ENCODE data around the gene NPC1. TPM values are rescaled to one million over a fixed set of nuclear protein-coding genes. Genes with fewer than 3 reads are reported as not detected.
"Not testable (repeated sequence)": the region's sequence is repeated elsewhere in the genome, so short reads cannot be mapped to it uniquely, and the experiment has no call there.

The NPC1 gene
- total RNA-seq, 1 donor from 2014 or later: 106 TPM

DNA sequence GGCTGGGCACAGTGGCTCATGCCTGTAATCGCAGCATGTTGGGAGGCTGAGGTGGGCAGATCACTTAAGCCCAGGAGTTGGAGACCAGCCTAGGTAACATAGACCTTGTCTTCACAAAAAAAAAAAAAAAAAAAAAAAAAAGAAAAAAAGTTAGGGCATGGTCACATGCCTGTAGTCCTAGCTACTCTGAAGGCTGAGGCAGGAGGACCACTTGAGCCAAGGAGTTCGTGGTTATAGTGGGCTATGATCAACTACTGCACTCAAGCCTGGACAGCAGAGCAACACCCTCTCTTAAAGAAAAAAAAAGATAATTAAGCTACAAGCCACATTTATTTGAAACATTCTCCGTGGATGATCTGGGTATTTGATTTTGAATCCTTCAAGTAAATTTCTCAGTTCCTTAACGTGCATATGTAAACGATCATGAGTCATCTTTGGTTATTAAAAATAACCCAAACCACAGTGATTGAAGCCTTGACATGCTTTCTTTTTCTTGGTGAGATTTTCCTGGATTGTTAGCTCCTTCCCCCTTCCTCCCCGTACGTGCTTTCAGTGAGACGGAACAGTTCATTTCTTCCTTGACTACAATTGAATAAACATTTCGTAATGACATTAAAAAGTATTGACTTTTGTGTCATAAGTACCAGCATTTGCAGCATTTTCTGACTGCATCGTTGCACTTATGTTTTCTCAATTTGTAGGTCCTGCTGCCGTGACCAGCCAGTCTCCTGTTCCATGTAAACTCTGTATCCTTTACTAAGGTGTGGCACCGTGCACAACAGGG is 62.7 kb downstream of the NPC1 start:
- peak; percentile 36 for DNase-seq (ENCODE audit: low read depth)

DNA sequence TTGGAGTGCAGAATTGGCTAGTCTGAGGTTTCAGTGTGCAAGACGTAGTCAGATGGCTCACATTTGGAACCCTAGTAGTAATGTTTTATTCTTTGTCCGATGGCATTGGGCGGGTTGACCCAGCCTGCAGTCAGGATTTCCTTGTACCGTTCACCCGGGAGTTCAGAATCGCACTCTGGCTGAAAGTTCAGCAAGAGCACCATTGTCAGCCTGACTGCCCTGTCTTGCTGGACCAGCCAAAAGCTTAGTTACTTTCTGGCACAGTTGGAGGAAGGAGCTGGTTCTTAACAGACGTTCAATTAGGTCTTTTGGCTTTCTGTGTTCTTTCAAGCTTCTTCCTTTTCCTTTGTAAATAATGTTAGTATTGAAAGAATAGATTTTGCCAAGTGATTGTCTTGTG is 64.4 kb downstream of the NPC1 start:
- no peak for DNase-seq (ENCODE audit: low read depth)

DNA sequence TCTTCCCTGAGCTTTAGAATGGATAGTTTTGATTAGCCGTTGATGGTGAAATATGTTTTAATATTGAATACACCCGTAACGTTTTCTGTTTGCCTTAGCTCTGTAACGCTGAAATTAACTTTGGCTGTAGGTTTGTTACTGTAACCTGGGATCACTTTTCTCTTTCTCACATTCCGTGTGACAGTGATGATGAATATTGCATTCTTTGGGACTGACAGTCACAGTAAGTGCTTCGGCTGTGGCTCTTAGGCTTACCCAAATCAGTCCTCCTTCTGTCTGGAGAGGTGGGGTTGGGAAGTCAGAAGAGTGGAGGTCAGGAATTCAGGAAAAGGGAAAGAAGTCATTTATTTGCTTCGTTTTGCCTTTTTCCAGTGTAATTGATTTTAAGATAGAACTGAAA is 65.0 kb downstream of the NPC1 start:
- DNase-seq (ENCODE audit: low read depth): no peak

DNA sequence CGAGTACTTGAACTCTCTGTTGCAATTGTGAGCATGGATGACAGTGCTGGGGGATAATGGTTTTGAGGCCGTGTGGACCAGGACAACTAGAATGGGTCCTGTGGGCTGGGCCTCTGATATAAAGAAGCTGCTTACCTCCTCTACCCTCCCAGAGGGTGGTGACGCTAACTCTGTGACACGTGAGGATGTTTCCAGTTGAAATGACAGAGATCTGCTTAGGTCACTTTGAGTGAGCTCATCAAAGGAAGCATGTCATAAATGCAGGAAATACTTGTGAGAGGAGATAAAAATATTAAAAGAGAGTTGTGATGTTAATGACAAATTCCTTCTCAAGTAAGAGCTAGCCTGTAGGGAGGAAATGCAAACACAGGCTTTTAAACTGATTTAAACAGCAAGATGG is 66.6 kb downstream of the NPC1 start:
- no peak for DNase-seq (ENCODE audit: low read depth)

DNA sequence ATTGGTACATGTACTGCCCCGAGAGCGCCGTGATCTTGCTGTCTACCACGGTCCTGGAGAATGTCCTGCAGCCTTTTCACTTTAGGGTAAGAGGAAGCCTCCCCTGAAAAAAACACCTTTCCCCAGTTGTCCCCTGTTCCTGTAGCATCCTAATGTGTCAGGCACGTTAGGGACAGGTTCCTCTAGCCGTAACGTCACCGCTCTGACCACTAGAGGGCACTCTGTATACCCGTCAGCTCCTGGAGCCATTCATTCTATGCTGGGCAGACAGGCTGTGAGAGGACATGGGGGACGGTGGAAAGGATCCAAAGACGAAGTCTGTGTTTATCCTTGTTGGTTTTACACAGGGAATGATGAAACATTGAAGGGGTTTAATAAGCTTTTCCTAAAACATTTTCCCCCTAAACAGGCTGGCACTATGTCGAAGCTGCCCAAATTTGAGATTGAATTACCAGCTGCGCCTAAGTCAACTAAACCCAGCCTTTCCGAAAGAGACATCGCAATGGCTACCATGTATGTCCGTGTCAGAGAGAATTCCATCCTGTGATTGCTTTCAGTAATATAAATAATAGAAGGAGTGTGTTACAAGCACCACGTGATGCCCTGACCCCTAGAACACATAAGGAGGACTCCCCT is 70.3 kb downstream of the NPC1 start:
- peak; percentile 69 for DNase-seq (ENCODE audit: low read depth)

DNA sequence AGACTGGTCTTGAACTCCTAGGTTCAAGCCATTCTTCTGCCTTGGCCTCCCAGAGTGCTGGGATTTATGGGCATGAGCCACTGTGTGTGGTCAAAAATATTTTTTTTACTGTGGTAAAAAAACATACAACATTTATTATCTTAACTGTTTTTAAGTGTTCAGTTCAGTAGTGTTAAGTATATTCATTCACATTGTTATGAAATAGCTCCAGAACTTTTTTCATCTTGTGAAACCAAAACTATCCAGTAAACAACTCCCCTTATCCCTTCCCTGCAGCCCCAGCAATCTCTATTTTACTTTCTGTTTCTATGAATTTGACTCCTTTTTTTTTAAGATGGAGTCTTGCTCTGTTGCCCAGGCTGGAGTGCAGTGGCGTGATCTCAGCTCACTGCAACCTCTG is 73.7 kb downstream of the NPC1 start:
- DNase-seq (ENCODE audit: low read depth): no peak

DNA sequence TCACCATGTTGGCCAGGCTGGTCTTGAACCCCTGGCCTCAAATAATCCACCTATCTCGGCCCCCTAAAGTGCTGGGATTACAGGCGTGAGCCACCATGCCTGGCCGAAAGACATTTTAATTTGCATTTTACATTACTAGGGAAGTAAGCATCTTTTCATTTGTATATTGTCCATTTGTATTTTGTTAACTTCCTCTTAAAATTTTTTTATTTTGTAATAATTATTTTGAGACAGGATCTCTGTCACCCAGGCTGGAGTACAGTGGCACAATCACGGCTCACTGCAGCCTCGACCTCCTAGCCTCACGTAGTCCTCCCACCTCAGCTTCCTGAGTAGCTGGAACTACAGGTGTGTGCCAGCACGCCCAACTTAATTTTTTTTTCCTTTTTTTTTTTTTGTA is 74.1 kb downstream of the NPC1 start:
- DNase-seq (ENCODE audit: low read depth): not testable (repeated sequence)

DNA sequence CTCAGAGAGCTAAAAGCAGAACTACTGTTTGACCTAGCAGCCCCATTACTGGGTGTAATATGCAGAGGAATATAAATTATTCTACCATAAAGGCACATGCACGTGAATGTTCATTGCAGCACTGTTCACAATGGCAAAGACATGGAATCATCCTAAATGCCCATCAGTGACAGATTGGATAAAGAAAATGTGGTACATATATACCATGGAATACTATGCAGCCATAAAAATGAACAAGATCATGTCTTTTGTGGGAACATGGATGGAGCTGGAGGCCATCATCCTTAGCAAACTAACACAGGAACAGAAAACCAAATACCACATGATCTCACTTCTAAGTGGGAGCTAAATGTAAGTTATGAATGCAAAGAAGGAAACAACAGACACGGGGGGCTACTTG is 75.4 kb downstream of the NPC1 start:
- not testable (repeated sequence) for DNase-seq (ENCODE audit: low read depth)

DNA sequence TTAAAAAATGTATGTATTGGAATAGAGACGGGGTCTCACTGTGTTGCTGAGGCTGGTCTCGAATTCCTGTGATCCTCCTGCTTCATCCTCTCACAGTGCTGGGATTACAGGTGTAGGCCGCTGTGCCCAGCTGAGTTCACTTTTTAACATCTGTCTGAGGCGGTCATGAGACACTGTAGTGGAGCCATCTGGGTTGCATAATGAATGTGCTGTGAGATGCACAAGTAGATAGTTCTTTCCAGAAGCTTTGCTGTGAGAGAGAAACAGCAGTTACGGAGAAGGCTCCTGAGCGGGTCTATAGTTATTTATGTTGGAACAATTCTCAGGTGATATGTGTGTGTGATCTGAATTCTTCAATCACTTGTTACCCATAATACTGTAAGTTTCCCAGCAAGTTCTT is 79.9 kb downstream of the NPC1 start:
- no peak for DNase-seq (ENCODE audit: low read depth)

DNA sequence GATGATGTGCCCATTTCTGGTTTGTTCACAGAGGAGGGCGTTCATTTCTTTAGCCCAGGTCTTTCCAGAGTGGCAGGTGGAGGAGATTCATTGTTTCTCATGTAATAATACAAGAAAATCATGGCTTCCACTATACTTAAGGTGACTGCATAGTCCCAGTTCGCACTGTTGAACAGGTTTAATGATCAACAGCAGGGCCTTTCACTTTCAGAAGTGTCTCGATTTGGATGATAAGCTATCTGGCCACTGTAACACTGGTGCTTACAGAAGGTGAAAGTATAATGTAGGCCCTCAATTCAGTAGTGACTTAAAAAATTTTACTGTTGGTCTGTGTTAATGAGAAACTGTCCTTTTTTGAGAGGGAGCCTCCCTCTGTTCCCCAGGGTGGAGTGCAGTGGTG is 81.6 kb downstream of the NPC1 start:
- peak; percentile 62 for DNase-seq (ENCODE audit: low read depth)

DNA sequence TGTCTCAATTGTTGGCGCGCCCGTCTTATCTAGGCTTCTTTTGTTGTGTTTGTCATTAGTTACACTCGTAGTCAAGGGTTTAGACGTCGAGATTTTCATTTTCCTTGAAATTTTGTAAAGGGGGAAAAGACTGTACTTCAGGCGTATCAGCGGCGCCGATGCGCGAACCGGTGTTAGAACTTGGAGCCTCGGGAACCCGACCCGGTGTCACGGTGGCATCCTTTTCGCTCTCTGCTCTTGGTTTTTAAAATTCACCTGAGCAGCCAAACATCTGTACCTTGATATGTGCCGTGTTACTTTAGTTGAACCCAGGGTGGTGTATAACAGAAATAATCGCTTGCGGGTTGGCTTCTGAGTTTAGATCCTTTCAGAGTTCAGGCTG is 82.4 kb downstream of the NPC1 start:
- DNase-seq (ENCODE audit: low read depth): no peak

DNA sequence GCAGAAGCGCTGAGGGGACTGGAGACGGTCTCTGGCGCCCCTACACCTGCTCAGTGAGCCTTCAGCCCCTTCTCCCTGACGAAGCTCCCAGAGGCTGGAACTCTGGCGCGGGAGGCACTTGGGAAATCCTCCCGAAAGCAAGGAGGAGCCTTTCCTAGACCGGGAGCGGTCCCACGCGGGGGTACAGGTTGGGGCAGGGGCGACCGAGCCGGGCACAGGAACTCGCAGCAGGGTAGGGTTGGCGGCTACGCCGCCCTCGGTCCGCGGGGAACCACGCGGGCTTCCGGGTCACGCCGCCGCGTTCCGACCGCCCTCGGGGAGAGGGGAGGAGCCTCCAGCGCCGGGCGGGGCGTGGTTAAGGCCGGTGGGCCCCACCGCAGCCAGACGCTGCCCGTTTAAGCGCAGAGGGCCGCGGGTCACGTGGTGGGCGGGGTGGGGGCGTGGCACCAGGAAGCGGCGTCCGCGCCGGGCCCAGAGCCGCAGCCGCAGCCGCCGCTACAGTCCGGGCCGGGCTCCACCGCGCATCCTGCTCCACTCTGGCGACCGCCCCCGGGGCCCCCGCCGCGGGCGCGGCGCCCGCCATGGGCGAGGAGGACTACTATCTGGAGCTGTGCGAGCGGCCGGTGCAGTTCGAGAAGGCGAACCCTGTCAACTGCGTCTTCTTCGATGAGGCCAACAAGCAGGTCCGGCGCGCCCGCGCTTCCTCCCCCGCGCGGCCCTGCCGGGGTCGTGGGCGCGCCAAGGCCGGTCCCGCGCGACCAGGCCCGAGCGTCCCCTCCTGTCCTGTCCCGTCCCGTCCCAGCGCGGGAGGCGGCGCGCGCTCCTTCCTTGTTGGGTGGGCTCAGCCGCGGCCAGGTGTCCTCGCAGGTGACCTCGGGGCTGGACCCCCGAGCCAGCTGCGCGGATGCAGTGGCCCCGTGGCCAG is 83.0 kb downstream of the NPC1 start, which contains the start of gene RMC1:
Gene RMC1 (plus strand): TSS at position 474 of the 925 bp plus-strand sequence. CDS start 108 bp downstream, at position 582.
- peak; percentile 67 for DNase-seq (ENCODE audit: low read depth)

DNA sequence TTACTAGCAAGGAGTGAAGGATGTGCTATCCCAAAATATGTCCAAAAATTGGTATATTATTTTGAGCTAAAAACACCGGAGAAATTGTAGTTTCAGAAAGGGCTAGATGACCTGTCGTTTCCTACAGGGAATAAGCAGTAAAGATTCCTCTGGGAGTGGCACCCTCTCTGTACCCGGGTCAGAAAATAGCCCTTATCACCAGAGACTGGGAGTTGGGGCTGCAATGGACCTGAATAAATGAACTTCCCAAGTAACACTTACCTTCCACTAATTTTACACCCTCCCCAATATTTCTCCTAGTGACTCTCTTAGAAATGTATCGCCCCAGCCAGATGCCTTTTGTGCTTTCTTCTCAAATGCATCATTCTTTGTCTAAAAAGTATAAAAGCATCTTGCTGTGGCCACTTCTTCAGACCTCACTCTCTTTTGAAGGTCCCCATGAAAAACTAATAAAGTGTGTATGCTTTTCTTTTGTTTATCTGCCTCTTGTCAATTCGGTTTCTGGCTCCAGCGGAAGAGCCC is 83.7 kb downstream of the NPC1 start:
- no peak for DNase-seq (ENCODE audit: low read depth)

DNA sequence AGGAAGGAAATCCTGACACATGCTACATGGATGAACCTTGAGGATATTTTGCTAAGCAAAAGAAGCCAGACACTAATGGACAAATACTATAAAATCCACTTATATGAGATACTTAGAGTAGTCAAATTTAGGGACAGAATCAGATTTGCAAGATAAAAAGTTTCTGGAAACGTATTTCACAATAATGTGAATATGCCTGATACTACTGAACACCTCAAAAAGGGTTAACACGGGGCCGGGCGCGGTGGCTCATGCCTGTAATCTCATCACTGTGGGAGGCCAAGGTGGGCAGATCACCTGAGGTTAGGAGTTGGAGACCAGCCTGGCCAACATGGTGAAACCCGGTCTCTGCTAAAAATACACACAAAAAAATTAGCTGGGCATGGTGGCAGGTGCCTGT is 84.7 kb downstream of the NPC1 start:
- DNase-seq (ENCODE audit: low read depth): no peak

DNA sequence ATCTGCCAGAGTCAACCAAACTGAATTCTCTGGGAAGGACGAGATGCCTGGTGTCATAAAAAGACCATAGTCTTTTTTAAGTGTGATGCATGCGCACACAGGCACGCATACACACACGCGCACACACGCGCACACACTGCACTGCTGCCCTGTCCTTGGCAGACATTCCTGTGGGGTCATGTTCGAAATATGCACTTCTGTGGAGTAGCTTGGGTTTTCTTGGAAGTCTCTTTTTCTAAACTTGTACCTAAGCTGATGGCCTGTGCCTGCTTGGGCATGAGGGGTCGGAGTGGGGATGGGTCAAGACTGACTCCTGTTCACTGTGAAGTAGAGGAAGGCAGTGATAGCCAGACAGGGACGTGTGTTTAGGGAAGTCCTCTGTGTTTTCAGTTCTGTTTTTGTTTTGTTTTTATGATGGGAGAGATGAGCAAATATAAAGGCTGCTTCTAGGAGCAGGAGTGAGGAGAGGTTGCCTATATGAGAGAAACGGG is 87.0 kb downstream of the NPC1 start:
- no peak for DNase-seq (ENCODE audit: low read depth)

DNA sequence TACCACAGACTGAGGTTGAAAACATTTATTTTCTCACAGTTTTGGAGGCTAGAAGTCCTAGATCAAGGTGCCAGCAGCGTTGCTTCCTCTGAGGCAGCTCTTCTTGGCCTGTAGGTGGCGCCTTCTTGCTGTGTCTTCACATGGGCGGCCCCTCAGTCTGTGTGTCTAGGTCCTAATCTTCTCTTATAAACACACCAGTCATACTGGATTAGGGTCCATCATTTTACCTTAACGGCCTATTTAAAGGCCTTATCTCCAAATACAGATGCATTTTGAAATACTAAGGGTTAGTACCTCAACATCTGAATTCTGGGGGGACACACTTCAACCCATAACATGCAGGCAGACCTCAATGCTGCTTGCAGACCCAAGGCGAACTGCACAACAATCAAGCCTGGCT is 87.4 kb downstream of the NPC1 start:
- peak; percentile 53 for DNase-seq (ENCODE audit: low read depth)

DNA sequence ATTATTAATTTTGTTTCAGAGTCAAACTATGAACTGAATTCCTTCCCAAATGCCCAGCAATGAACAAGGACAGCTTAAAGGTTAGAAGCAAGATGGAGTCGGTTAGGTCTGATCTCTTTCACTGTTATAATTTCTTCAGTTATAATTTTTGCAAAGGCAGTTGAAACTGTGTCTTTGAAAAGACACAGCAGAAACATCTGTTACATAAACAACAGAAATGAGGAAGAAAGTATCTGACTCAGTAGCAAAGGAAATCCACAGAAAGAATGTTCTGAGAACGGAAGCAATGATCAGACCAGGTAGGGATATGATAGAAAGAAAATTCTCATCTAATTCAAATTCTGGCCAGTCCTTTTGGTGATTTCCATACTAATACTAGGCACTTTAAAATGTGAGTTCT is 88.2 kb downstream of the NPC1 start:
- DNase-seq (ENCODE audit: low read depth): no peak

DNA sequence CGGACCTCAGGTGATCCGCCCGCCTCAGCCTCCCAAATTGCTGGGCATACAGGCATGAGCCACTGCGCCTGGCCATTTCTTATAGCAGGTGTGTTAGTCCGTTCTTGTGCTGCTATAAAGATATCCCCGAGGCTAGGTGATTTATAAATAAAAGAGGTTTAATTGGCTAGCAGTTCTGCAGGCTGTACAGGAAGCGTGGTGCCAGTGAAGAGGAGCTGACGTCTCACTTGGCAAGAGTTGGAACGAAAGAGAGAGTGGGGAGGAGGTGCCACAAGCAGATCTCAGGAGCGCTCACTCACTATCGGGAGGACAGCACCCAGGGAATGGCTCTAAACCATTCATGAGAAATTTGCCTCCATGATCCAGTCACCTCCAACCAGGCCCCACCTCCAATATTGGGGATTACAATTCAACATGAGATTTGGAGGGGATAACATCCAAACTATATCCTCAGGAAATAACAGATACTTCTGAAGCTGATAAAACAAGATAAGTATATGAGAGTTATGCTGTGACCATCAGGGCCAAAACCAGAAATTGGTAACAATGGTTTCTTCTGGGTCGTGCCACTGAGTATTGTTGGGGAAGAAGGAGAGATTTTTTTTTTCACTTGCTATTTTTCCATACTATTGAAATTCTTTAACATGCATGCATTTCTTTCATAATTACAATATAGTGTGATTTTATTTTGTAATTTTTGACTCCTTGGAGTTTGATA is 90.4 kb downstream of the NPC1 start:
- no peak for DNase-seq (ENCODE audit: low read depth)

DNA sequence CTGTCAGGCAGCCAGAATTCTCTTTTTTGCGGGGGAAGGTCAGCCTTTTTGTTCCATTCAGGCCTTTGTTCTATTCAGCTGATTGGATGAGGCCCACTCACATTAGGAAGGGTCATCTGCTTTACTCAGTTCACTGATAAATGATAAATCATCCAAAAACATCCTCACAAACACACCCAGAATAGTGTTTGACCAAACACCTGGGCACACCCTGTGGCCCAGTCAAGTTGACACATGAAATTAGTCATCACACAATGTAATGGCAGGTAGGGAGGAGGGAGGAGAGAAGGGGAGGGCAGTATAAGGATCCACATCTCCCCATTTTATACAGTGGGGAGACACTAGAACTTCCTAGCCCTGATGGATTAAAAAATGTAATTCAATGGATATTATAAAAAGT is 91.3 kb downstream of the NPC1 start:
- no peak for DNase-seq (ENCODE audit: low read depth)

DNA sequence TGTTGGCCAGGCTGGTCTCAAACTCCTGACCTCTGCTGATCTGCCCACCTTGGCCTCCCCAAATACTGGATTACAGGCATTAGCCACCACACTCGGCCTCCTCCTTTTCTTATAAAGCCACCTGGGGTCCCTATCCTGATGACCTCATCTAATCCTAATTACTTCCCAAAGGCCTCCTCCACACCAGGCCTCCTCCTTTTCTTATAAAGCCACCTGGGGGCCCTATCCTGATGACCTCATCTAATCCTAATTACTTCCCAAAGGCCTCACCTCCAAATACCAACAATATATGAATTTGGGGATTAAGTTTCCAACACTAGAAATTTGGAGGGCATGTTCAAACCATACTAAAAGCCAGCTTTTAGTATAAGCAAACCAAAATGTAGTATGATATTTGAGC is 92.7 kb downstream of the NPC1 start:
- DNase-seq (ENCODE audit: low read depth): no peak

DNA sequence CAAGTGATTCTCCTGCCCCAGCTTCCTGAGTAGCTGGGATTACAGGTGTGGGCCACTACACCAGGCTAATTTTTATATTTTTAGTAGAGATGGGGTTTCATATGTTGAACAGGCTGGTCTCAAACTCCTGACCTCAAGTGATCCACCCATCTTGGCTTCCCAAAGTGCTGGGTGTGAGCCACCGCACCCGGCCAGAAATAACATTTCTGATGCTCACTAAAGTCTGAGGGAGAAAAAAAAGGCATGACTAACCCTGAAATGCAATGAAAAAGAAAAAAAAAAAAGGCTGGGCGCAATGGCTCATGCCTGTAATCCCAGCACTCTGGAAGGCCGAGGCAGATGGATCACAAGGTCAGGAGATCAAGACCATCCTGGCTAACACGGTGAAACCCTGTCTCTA is 96.7 kb downstream of the NPC1 start:
- not testable (repeated sequence) for DNase-seq (ENCODE audit: low read depth)

Measured in renal cortical epithelial cell (primary cell).